ENCODE results near the gene ANO9. TPM values are rescaled to one million over a fixed set of nuclear protein-coding genes. Genes with fewer than 3 reads are reported as not detected.
A peak's percentile ranks its signal among the peaks of the same experiment; 100 is the strongest.

ANO9 gene
- total RNA-seq (1 to 10 TPM in 2 of 9 donors, under 1 TPM in 1, not detected in 6; 0.21 to 3.1 (median 2.7) TPM), polyA plus RNA-seq (under 1 TPM; 0.07 to 0.19 TPM)
- long read RNA-seq, donor 1 = 0 reads
- long read RNA-seq, donor 2 = 0 reads
- long read RNA-seq, donor 3 = 0 reads

- peaks cover 0 to 10% (median 0%) of the 10 kb centered on the region in 12 donors for H3K4me1 ChIP-seq
- H3K4me3 ChIP-seq = peak within 1 kb of the TSS in 1 of 12 donors; percentile 52
- no peaks in the 10 kb centered on the region for H3K36me3 ChIP-seq
- peak in 1 of 5 donors; percentile 14 for DNase-seq
- WGBS, 4 donors = 11 to 25% (median 14%) methylated on average over 20 to 35 of the region's 35 CpGs
- H3K9me3 ChIP-seq = no peaks in the 10 kb centered on the region
- TF ChIP-seq CTCF (IDR thresholded peaks at IDR 0.05) = no peak
- no peak for TF ChIP-seq POLR2A (IDR thresholded peaks at IDR 0.05)
- H3K27me3 ChIP-seq = peaks cover 0 to 55% (median 18%) of the 10 kb centered on the region in 9 donors
- no peak within 1 kb of the TSS for H3K27ac ChIP-seq
- peak in 1 of 4 donors; percentile 16 for ATAC-seq
- intact Hi-C loops (cut with DNase I) = no loop called here
Measured at GRCh38 chr11:441418-442274, at the start of gene ANO9. Gene ANO9, minus strand, starts transcription at chr11:442011. Its CDS starts 85 bp downstream, at chr11:441926.

- WGBS, 4 donors = 88 to 93% (median 90%) methylated on average over 5 to 7 of the region's 7 CpGs
- no peak for ATAC-seq
- H3K36me3 ChIP-seq = peaks cover 0 to 83% (median 54%) of the 10 kb centered on the region in 9 donors
- intact Hi-C loops (cut with DNase I) = no loop called here
- TF ChIP-seq POLR2A (IDR thresholded peaks at IDR 0.05) (no peak), CTCF (IDR thresholded peaks at IDR 0.05) (no peak)
- no peaks in the 10 kb centered on the region for H3K9me3 ChIP-seq
- DNase-seq = peak in 1 of 5 donors; percentile 37
- H3K27me3 ChIP-seq = no peaks in the 10 kb centered on the region
- H3K4me3 ChIP-seq = no peak overlapping the region
- peaks cover 0 to 7% (median 0%) of the 10 kb centered on the region in 12 donors for H3K4me1 ChIP-seq
- no peak overlapping the region for H3K27ac ChIP-seq
Measured at GRCh38 chr11:491358-491757, 49.5 kb upstream of the ANO9 start.

GRCh38 chr11:490930-491260, 49.1 kb upstream of the ANO9 start:
- intact Hi-C loops (cut with DNase I) = no loop called here
- H3K4me1 ChIP-seq = peaks cover 0 to 3% (median 0%) of the 10 kb centered on the region in 12 donors
- WGBS, 4 donors = 87 to 94% (median 92%) methylated on average over 12 to 15 of the region's 15 CpGs

More at GRCh38 chr11:490930-491260, 49.1 kb upstream of the ANO9 start:
- TF ChIP-seq POLR2A (IDR thresholded peaks at IDR 0.05) (no peak), CTCF (IDR thresholded peaks at IDR 0.05) (no peak)
- no peak for ATAC-seq
- Histone ChIP-seq H3K4me3 (no peak overlapping the region), H3K27me3 (no peaks in the 10 kb centered on the region), H3K9me3 (no peaks in the 10 kb centered on the region), H3K27ac (no peak overlapping the region), H3K36me3 (peaks cover 0 to 78% (median 49%) of the 10 kb centered on the region in 9 donors)
- peak in 1 of 5 donors; percentile 55 for DNase-seq

Measured in heart left ventricle (tissue), 16 donors.